Kidney tubule cell (primary cell): ENCODE data around the gene APOBEC2.
A peak's percentile ranks its signal among the peaks of the same experiment; 100 is the strongest.
"Not testable (repeated sequence)": the region's sequence is repeated elsewhere in the genome, so short reads cannot be mapped to it uniquely, and the experiment has no call there.

Experiments used
- DNase-seq: peaks from one replicate; pipeline ENCODE4 v3.0.0-alpha.2; 2018; ENCODE audit warnings: low spot score

Gene APOBEC2

DNA sequence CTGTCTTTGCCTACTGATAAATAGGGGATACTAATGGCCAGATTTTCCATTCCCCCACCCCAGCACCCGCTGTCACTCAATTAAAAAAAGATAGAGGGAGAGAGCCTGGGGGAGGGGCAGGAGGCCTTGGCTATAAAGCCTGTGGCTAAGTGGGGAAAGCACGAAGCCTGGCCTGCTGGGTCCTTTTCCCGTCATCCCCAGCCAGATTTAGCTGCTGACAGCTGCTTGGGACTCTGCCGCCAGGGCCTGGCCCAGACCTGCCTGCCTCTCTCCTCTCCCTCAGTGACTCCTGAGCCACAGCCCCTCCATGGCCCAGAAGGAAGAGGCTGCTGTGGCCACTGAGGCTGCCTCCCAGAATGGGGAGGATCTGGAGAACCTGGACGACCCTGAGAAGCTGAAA lies at the start of gene APOBEC2:
APOBEC2 (plus strand) TSS at position 162 of the 400 bp plus-strand sequence; CDS start at position 308, 146 bp downstream.
- no peak for DNase-seq

- peak; percentile 75 for DNase-seq
These were observed 46.8 kb upstream of the APOBEC2 start for GRCh38 chr6:41006217-41006616.

DNA sequence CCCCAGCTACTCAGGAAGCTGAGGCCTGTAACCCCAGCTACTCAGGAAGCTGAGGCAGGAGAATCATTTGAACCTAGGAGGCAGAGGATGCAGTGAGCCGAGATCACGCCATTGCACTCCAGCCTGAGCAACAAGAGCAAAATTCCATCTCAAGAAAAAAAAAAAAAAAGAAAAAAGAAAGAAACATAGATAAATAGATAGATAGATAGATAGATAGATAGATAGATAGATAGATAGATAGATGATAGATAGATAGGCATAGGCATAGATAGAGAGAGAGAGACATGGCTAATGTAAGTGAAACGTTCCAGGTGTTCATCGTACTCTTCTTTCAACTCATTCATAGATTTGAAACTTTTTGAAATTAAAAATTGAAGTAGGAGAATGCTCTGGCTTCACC lies 46.0 kb upstream of the APOBEC2 start:
- not testable (repeated sequence) for DNase-seq

DNA sequence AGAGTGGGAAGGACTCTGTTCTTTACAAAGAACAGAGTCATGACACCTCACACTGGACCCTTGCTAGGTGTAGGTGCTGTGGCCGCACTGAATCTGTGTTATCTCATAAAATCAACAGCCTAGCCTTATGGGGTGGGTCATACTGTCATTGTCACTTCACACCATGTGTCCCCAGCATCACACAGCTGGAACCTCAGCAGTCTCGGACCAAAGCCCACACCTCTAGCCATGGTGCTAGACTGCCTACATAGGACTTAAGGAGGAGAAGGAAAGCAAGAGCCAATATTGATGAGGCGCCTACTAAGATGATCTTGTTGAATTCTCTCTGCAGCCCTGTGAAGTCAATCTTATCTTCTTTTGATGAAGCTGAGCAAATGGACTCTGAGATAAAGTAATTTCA lies 45.0 kb upstream of the APOBEC2 start:
- no peak for DNase-seq

DNA sequence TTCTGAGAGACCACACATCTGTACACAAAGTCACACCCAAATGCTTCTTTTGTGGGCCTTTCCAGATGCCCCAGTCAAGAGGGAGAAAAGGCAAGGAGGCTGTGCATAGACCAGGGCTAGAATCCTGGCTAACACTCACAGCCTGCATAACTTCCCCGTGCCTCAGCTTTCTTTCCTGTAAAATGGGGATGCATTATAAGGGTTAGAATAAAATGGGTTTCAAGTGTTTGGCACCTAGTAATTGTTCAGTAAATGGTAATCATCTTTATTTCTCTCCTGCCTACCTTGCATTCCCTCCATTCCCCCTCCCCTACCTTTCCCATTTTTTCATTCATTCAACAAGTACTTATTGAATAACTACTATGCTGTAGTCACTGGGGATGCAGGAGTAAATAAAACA lies 43.3 kb upstream of the APOBEC2 start:
- no peak for DNase-seq

GRCh38 chr6:41011673-41012072 lies 41.3 kb upstream of the APOBEC2 start:
- no peak for DNase-seq

- DNase-seq, result peak; percentile 95
These were observed 39.4 kb upstream of the APOBEC2 start for GRCh38 chr6:41013466-41014153.

- DNase-seq, result no peak
These were observed 38.2 kb upstream of the APOBEC2 start for GRCh38 chr6:41014780-41015179.

DNA sequence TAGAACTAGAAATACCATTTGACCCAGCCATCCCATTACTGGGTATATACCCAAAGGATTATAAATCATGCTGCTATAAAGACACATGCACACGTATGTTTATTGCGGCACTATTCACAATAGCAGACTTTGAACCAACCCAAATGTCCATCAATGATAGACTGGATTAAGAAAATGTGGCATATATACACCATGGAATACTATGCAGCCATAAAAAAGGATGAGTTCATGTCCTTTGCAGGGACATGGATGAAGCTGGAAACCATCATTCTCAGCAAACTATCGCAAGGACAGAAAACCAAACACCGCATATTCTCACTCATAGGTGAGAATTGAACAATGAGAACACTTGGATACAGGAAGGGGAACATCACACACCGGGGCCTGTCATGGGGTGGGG lies 37.1 kb upstream of the APOBEC2 start:
- not testable (repeated sequence) for DNase-seq

DNA sequence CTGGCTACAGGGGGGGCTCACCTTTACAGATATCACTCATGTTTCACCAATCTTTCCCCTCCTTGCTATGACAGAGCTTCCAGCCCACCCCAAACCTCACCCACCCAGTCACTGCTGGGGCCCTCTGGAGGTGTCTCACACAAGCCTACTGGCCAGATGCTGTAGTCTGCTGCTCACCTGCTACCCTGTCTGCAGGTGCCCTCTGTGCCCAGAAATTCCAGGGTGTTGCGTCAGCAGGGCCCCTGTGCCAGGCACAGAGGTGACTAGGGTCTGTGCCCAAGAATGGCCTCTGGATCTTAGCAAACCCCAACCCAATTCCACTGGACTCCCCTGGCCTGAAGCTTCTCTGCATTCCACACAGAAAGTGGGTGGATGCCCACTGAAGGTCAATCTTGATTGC lies 35.3 kb upstream of the APOBEC2 start:
- no peak for DNase-seq

GRCh38 chr6:41021832-41022231 lies 31.2 kb upstream of the APOBEC2 start:
- peak; percentile 80 for DNase-seq

- DNase-seq, result peak; percentile 46
These were observed 30.7 kb upstream of the APOBEC2 start for GRCh38 chr6:41022294-41022693.

DNA sequence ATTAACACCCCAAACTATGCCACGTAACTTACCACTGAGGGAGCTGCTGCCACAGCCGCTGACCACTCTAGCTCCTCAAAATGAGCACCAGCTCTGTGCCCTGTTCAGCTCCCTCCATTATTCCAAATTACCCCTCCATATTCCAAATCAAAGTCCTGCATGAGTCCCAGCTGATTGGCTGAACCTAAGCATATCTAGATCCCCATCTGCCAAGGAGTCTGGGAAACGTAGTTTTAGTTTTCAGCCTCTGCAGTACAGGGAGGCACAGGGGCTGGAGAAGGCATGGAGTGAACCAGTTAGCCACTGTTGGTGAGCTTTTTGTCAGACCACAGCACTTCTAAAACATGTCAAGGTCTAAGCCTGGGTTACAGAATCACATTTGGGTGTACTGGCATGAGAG lies 29.9 kb upstream of the APOBEC2 start:
- DNase-seq, result no peak

GRCh38 chr6:41025966-41026530 lies 27.0 kb upstream of the APOBEC2 start:
- no peak for DNase-seq

- DNase-seq, result no peak
These were observed 25.8 kb upstream of the APOBEC2 start for GRCh38 chr6:41027241-41027640.

DNA sequence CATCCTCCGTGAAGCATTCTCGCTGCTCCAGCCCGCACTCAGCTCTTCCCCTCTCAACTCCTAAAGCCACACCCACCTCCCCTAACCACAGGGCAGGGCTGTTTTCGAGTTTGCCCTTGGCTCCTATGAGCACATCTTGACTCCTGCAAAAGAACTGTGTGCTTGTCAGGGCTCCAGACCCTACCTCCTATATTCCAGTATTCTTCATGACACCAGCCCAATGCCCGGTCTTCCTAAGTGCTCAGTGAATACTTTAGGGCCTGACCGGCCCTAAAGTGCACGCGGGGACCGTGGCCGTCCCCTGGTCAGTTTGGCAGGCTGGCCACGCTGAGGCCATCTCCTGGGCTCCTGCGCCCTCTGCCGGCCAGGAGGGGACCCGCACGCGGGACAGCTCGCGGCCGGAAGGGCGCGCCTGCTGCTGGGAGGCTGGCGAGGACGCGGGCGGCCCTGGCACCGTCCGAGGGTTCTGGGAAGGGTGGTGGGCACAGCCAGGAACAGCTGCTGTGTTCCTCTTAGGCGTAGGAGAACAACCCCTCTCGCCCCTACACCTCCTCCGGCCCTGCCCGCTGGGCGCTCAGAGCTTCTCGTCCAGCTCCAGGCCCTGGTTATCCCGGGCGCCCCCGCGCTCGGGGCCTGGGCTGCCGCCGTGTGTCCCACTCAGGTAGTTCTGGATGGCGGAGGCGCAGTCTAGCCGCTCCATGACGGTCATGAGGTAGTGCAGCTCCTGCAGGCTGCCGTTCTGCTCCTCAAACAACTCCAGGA lies 25.0 kb upstream of the APOBEC2 start:
- DNase-seq, result peak; percentile 77

GRCh38 chr6:41028561-41029412 lies 24.2 kb upstream of the APOBEC2 start:
- no peak for DNase-seq

DNA sequence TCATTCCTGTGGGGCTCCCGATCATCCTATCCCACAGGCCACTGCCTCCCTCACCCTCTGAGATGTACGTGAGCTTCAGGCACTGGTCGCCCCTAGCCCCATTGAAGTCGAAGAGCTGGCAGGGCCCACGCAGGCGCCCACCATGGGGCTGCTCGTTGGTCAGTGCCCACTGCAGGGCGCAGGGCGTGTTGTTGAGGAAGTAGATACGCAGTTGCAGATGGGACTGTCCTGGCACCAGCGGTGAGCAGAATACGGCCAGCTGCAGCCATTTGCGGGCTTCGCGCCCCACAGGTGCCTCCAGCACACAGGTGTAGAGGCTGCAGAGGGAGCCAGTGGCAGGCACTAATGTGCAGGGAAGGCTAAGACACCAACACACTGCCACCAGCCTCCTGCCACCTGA lies 20.2 kb upstream of the APOBEC2 start:
- no peak for DNase-seq

GRCh38 chr6:41033776-41034175 lies 19.2 kb upstream of the APOBEC2 start:
- DNase-seq, result no peak

DNA sequence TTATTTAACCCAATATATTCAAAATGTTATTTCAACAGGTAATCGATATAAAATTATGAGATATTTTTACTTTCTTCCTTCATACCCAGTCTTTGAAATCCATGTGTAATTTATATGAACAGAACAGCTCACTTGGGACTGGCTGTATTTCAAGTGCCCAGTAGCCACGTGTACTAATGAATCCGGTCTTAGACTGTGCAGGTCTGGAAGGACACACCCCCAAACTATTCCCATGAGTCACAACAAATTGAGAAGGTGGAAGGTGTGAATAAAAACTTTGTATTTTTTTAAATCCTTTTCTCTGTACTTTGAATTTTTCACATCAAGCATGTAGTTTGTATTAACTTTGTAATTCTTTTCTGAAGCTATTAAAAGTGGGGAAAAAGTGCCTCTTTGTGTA lies 16.8 kb upstream of the APOBEC2 start:
- DNase-seq, result peak; percentile 76

DNA sequence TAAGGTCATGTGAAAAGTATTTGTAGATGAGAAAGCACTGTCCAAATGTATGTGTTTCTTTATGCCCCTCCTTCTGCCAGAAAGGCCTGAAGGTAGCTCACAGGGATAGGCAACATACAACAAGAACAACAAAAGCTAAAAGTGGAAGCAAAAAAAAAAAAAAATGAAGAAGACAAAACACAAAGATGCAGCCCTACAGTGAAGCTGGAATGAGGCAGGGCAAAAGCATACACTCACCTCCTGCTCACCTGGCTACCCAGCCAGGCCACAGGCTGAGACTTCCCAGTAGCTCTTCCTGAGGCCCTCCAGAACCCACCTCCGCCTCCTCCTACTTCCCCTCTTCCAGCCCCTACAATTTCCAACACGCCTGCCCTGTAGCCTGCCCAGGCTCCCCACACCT lies 16.4 kb upstream of the APOBEC2 start:
- peak; percentile 37 for DNase-seq
